ENCODE measurements around the gene SPOUT1. TPM values are rescaled to one million over a fixed set of nuclear protein-coding genes. Genes with fewer than 3 reads are reported as not detected.
"Not testable (repeated sequence)": the region's sequence is repeated elsewhere in the genome, so short reads cannot be mapped to it uniquely, and the experiment has no call there.

Gene SPOUT1
- total RNA-seq, 1 experiment from 2014 or later, result 35.8 TPM

DNA sequence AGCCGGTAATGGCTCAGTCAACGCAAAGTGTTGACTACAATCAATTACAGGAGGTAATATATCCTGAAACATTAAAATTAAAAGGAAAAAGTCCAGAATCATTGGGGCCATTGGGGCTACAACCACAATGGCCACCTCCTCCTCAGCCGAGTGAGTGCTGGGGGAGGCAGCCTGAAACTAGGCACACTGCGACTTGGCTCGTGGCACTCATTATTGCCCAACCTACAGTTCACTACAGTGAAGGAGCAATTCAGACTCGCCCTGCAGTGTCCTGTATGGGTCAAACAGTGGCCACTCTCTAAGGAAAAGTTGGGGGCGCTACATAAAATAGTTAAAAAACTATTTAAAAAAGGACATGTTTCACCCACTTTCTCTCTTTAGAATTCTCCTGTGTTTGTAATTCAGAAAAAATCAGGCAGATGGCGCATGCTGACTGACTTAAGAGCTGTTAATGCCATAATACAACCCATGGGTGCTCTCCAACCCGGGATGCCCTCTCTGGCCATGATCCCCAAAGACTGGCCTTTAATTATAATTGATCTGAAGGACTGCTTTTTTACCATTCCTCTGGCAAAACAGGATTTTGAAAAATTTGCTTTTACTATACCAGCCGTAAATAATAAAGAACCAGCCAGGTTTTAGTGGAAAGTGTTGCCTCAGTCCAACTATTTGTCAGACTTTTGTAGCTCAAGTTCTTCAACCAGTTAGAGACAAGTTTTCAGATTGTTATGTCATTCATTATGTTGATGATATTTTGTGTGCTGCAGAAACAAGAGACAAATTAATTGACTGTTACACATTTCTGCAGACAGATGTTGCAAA is 22.4 kb upstream of the SPOUT1 start:
- H3K4me1 Mint-ChIP-seq (ENCODE audit: low read depth, unreplicated experiment); H3K27me3 Mint-ChIP-seq (ENCODE audit: unreplicated experiment); H3K9me3 Mint-ChIP-seq (ENCODE audit: low read depth, unreplicated experiment); BruUV-seq (replicated peaks); H3K4me3 Mint-ChIP-seq (ENCODE audit: low read depth, unreplicated experiment); H3K36me3 Mint-ChIP-seq (ENCODE audit: insufficient read depth, unreplicated experiment); H3K27ac Mint-ChIP-seq (ENCODE audit: unreplicated experiment): not testable (repeated sequence)
- peak; percentile 16 for DNase-seq
- TF ChIP-seq, protein P1, sequence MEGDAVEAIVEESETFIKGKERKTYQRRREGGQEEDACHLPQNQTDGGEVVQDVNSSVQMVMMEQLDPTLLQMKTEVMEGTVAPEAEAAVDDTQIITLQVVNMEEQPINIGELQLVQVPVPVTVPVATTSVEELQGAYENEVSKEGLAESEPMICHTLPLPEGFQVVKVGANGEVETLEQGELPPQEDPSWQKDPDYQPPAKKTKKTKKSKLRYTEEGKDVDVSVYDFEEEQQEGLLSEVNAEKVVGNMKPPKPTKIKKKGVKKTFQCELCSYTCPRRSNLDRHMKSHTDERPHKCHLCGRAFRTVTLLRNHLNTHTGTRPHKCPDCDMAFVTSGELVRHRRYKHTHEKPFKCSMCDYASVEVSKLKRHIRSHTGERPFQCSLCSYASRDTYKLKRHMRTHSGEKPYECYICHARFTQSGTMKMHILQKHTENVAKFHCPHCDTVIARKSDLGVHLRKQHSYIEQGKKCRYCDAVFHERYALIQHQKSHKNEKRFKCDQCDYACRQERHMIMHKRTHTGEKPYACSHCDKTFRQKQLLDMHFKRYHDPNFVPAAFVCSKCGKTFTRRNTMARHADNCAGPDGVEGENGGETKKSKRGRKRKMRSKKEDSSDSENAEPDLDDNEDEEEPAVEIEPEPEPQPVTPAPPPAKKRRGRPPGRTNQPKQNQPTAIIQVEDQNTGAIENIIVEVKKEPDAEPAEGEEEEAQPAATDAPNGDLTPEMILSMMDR (IDR thresholded peaks at IDR 0.05; ENCODE audit: unreplicated experiment), result peak; percentile 33
- intact Hi-C loops (cut with micrococcal nuclease; ENCODE audit: unreplicated experiment), result loop anchor here (1.0 kb wide), 1 partner anchor 76 kb away; no protein-coding TSS in a partner anchor
- CTCF ChIA-PET, result interaction anchor here (0.8 to 1.2 kb wide), 2 partner anchors 74 to 76 kb away, joined by 3 read pairs; no protein-coding TSS in a partner anchor

DNA sequence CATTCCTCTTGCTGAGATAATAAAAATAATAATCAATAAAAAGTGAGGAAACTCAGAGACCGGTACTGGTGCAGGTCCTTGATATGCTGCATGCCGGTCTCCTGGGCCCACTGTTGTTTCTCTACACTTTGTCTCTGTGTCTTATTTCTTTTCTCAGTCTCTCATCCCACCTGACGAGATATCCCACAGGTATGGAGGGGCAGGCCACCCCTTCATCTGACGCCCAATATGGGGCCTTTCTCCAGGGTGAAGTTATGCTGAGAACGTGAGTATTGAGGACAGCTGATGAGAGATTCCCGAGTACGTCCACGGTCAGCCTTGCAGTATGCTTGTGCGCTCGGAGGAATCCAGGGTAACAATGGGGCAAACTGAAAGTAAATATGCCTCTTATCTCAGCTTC is 21.4 kb upstream of the SPOUT1 start:
- H3K9me3 Mint-ChIP-seq (ENCODE audit: low read depth, unreplicated experiment); H3K4me1 Mint-ChIP-seq (ENCODE audit: low read depth, unreplicated experiment); H3K36me3 Mint-ChIP-seq (ENCODE audit: insufficient read depth, unreplicated experiment); intact Hi-C loops (cut with micrococcal nuclease; ENCODE audit: unreplicated experiment); H3K27me3 Mint-ChIP-seq (ENCODE audit: unreplicated experiment); H3K27ac Mint-ChIP-seq (ENCODE audit: unreplicated experiment); BruUV-seq (replicated peaks); DNase-seq; H3K4me3 Mint-ChIP-seq (ENCODE audit: low read depth, unreplicated experiment); CTCF ChIA-PET: not testable (repeated sequence)

DNA sequence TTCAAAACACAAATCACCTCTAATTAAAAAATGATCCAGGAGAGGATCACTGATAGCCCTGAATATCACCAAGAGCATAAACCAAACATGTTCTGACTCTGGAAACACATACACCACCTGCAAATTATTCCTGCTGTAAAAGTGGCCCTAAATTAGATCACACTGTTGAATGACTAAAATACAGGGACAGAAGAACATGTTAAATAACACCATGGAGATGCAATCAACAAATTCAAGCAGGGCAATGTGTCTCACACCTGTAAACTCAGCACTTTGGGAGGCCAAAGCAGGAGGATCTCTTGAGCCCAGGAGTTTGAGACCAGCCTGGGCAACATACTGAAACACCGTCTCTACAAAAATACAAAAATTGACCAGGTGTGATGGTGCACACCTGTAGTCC is 18.2 kb upstream of the SPOUT1 start:
- no peak overlapping the region for H3K4me3 Mint-ChIP-seq (ENCODE audit: low read depth, unreplicated experiment)
- TF ChIP-seq, protein P1 (IDR thresholded peaks at IDR 0.05; ENCODE audit: unreplicated experiment), result no peak
- no TSS peak for BruUV-seq (replicated peaks)
- CTCF ChIA-PET, result no interaction called here
- H3K36me3 Mint-ChIP-seq (ENCODE audit: insufficient read depth, unreplicated experiment), result no peaks in the 10 kb centered on the region
- H3K4me1 Mint-ChIP-seq (ENCODE audit: low read depth, unreplicated experiment), result no peaks in the 10 kb centered on the region
- no peak for DNase-seq
- intact Hi-C loops (cut with micrococcal nuclease; ENCODE audit: unreplicated experiment), result no loop called here
- no peak overlapping the region for H3K27ac Mint-ChIP-seq (ENCODE audit: unreplicated experiment)
- H3K27me3 Mint-ChIP-seq (ENCODE audit: unreplicated experiment), result no peaks in the 10 kb centered on the region
- peaks cover 9% of the 10 kb centered on the region for H3K9me3 Mint-ChIP-seq (ENCODE audit: low read depth, unreplicated experiment)

DNA sequence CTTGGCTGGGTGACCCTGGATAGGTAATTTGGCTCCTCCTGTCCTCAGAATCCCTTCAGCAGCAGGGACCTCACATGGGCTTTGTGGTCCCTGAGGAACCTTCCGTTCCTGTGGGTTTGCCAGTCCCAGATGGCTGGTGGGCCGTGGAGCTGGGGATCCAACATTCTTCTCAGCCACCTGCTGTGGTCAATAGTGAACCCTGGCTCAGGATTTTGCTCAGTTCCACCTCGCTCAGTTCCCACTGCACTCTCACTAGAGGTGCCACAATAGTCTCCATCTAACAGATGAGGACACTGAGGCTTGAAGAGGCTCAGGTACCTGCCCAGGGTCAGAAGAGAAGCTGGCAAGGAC is 17.1 kb upstream of the SPOUT1 start:
- no peak overlapping the region for H3K27ac Mint-ChIP-seq (ENCODE audit: unreplicated experiment)
- TF ChIP-seq, protein P1 (IDR thresholded peaks at IDR 0.05; ENCODE audit: unreplicated experiment), result no peak

More for the DNA sequence above, 17.1 kb upstream of the SPOUT1 start:
- intact Hi-C loops (cut with micrococcal nuclease; ENCODE audit: unreplicated experiment), result no loop called here
- H3K9me3 Mint-ChIP-seq (ENCODE audit: low read depth, unreplicated experiment), result peaks cover 9% of the 10 kb centered on the region
- CTCF ChIA-PET, result interaction anchor here (0.5 kb wide), 1 partner anchor 78 kb away, joined by 3 read pairs; no protein-coding TSS in a partner anchor
- no peaks in the 10 kb centered on the region for H3K27me3 Mint-ChIP-seq (ENCODE audit: unreplicated experiment)
- no peaks in the 10 kb centered on the region for H3K4me1 Mint-ChIP-seq (ENCODE audit: low read depth, unreplicated experiment)
- DNase-seq, result no peak
- H3K36me3 Mint-ChIP-seq (ENCODE audit: insufficient read depth, unreplicated experiment), result no peaks in the 10 kb centered on the region
- no peak overlapping the region for H3K4me3 Mint-ChIP-seq (ENCODE audit: low read depth, unreplicated experiment)
- no TSS peak for BruUV-seq (replicated peaks)

Data from Calu3 (cell line).